ENCODE data around the gene ZC3H10. TPM values are rescaled to one million over a fixed set of nuclear protein-coding genes. Genes with fewer than 3 reads are reported as not detected.

The ZC3H10 gene
- polyA plus RNA-seq, 1 experiment: 1.6 TPM

DNA sequence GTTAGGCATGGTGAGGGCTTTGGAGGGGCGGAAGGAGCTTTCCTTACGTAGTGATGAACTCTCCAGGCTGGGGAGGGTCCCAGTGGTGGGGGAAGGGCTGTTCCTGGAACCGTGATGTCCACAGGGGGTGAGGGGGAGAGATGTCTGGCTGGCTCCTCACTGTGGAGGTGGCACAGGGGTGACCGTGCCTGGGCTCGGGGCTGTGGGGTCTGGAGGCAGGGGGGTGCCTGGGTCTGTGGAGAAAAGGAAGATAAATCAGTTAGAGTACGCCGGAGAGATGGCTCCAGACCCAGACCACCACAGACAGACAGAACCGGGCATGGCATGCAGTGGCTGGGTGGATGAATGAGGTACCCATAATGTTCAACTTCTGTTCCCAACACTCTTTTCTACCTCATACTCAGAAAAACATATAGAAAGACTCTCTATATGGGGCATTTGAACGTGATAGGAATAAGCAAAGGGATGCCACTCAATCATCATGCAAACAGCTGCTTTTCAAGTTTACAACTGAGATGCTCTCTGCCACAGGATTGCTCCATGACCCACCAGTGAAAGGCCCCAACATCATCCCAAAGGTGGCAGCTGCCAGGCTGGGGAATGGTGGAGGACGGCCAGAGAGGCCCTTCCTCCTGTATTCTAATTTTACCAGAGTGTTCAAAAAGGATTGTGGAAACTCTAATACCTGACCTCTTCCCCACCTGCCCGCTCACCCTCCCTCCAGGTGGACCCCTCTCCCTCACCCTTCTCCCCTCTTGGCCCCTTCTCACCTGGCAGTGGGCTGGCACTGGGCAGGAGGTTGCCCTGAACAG, 45.7 kb downstream of the ZC3H10 start:
- TF ChIP-seq, protein P1, sequence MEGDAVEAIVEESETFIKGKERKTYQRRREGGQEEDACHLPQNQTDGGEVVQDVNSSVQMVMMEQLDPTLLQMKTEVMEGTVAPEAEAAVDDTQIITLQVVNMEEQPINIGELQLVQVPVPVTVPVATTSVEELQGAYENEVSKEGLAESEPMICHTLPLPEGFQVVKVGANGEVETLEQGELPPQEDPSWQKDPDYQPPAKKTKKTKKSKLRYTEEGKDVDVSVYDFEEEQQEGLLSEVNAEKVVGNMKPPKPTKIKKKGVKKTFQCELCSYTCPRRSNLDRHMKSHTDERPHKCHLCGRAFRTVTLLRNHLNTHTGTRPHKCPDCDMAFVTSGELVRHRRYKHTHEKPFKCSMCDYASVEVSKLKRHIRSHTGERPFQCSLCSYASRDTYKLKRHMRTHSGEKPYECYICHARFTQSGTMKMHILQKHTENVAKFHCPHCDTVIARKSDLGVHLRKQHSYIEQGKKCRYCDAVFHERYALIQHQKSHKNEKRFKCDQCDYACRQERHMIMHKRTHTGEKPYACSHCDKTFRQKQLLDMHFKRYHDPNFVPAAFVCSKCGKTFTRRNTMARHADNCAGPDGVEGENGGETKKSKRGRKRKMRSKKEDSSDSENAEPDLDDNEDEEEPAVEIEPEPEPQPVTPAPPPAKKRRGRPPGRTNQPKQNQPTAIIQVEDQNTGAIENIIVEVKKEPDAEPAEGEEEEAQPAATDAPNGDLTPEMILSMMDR (IDR thresholded peaks at IDR 0.05; ENCODE audit: insufficient read depth, low read depth, low read length): no peak
- H3K27me3 ChIP-seq (ENCODE audit: control insufficient read depth, insufficient read depth, low read length): no peaks in the 10 kb centered on the region
- ChIA-PET POLR2A (interaction anchor here (0.7 to 1.0 kb wide), 3 partner anchors 16 to 44 kb away, joined by 3 to 6 read pairs (median 3); partner anchors contain the start of gene ESYT1), CTCF (interaction anchor here (2.0 to 8.7 kb wide), 4 partner anchors 13 to 44 kb away, joined by 5 to 56 read pairs (median 30); partner anchors contain the start of genes MYL6B, SMARCC2 and ZC3H10)
- DNase-seq (ENCODE audit: low read depth): no peak
- H3K4me3 ChIP-seq (ENCODE audit: low read depth, low read length): no peak overlapping the region
- peaks cover 37% of the 10 kb centered on the region for H3K36me3 ChIP-seq (ENCODE audit: control insufficient read depth, insufficient read depth, low read length)

DNA sequence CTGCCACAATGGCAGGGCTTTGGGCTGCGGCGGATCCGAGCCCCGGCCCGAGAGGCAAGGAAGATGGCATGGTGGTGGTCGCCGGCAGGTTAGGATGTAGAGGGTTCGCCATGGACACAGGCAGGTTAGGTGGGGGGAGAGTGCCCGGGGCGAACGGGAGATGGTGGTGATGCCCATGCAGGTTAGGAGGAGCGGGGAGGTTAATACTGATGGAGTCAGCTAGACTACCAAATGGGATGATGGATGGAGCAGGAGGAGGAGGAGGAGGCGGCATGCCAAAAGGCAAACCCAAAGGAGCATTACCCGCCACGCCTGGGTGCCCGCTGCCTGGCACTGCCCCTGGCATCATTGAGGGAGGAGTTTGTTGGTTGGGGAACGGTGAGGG, 46.3 kb downstream of the ZC3H10 start:
- Histone ChIP-seq H3K36me3 (ENCODE audit: control insufficient read depth, insufficient read depth, low read length) (peaks cover 38% of the 10 kb centered on the region), H3K27me3 (ENCODE audit: control insufficient read depth, insufficient read depth, low read length) (no peaks in the 10 kb centered on the region), H3K4me3 (ENCODE audit: low read depth, low read length) (no peak overlapping the region)
- TF ChIP-seq, protein P1 (IDR thresholded peaks at IDR 0.05; ENCODE audit: insufficient read depth, low read depth, low read length): no peak
- CTCF ChIA-PET: interaction anchor here (0.8 to 8.7 kb wide), 3 partner anchors 17 to 45 kb away, joined by 3 to 56 read pairs (median 5); partner anchors contain the start of gene SMARCC2
- DNase-seq (ENCODE audit: low read depth): no peak
- POLR2A ChIA-PET: no interaction called here

DNA sequence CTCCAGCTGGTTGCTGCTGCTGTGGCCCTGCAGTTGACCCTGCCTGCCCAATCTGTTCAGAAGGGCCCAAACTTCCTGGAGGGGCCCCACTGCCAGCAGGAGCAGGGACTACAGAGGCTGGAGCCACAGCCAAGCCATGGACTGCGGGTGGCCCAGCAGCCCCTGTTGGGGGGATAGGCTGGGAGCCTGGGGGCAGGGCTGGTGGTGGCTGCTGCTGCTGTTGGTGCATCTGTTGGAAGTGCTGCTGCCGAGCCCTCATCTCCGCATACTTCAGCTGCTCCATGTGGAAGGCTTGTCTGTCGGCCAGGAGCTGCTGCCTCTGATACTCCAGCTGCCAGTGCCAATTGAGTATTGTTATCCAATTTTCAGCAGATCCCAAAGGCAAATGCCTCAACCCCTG, 47.3 kb downstream of the ZC3H10 start:
- H3K36me3 ChIP-seq (ENCODE audit: control insufficient read depth, insufficient read depth, low read length): peaks cover 36% of the 10 kb centered on the region
- no peak for DNase-seq (ENCODE audit: low read depth)
- TF ChIP-seq, protein P1 (IDR thresholded peaks at IDR 0.05; ENCODE audit: insufficient read depth, low read depth, low read length): no peak
- no peak overlapping the region for H3K4me3 ChIP-seq (ENCODE audit: low read depth, low read length)
- ChIA-PET CTCF (interaction anchor here (1.4 to 8.7 kb wide), 3 partner anchors 23 to 46 kb away, joined by 5 to 56 read pairs (median 5); partner anchors contain the start of gene SMARCC2), POLR2A (no interaction called here)
- H3K27me3 ChIP-seq (ENCODE audit: control insufficient read depth, insufficient read depth, low read length): no peaks in the 10 kb centered on the region

DNA sequence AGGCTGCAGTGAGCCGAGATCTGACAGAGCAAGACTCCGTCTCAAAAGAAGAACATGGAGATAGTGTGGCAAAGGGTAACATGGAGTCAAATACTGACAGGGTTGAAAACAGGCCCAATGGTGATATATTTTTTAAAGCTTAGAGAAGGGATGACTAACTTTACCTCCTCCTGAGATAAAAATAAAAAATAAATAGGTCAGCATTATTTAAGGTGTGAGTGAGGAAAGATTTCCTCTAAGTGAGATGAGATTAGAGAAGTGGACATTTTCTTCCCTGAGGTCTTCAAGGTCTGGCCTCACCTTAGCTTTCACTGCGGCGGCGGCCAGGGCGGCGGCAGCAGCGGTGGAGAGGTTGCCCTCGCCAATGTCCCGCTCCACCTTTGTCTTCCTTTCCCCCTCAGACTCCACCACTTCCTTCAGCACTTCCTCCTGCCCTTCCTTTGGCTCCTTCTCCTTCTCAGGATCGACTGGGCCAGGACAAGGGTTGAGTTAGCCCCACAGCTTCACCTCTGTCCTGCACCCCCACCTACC, 51.2 kb downstream of the ZC3H10 start:
- H3K4me3 ChIP-seq (ENCODE audit: low read depth, low read length): no peak overlapping the region
- no peaks in the 10 kb centered on the region for H3K27me3 ChIP-seq (ENCODE audit: control insufficient read depth, insufficient read depth, low read length)
- POLR2A ChIA-PET: no interaction called here
- no peak for DNase-seq (ENCODE audit: low read depth)
- H3K36me3 ChIP-seq (ENCODE audit: control insufficient read depth, insufficient read depth, low read length): peaks cover 40% of the 10 kb centered on the region
- TF ChIP-seq, protein P1 (IDR thresholded peaks at IDR 0.05; ENCODE audit: insufficient read depth, low read depth, low read length): no peak
- CTCF ChIA-PET: no interaction called here

DNA sequence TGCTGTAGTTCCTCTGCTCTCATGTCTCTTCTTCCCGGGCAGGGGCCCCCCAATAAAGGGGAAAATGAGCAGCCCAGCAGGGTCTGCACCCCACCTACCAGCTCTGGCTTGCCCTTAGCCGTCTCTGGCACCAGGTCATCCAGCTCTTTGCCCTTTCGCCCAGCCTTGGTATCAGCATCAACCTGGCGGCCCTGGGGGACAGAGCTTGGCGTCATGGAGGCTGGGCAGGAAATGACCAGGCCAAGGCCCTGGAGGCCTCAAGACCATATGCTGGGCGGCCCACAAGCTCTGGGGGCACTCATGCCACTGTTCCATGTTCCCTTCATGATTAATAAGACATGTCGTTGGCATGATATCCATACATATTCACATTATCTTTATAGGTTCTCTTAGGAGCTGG, 54.8 kb downstream of the ZC3H10 start:
- Histone ChIP-seq H3K4me3 (ENCODE audit: low read depth, low read length) (no peak overlapping the region), H3K27me3 (ENCODE audit: control insufficient read depth, insufficient read depth, low read length) (no peaks in the 10 kb centered on the region), H3K36me3 (ENCODE audit: control insufficient read depth, insufficient read depth, low read length) (peaks cover 35% of the 10 kb centered on the region)
- CTCF ChIA-PET: no interaction called here
- TF ChIP-seq, protein P1 (IDR thresholded peaks at IDR 0.05; ENCODE audit: insufficient read depth, low read depth, low read length): no peak
- no peak for DNase-seq (ENCODE audit: low read depth)
- POLR2A ChIA-PET: no interaction called here

Measured in BJ (cell line).